ENCODE measurements around the gene LRRTM2.

DNA sequence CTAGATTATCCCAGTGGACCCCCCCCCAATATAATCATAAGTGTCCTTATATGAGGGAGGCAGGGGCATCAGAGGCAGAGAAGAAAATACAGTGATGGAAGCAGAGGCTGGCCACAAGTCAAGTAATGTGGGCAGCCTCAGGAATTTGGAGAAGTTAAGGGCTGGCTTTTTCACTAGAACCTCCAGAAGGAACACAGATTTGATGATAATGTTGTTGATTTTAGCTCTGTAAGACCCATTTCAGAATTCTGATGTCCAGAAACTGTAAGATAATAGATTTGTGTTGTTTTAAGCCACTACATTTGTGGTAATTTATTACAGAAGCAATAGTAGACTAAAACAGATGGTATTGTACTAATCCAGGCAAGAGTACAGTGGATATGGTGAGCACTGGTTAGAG is 36.3 kb upstream of the LRRTM2 start:
- TF ChIP-seq, protein P1, sequence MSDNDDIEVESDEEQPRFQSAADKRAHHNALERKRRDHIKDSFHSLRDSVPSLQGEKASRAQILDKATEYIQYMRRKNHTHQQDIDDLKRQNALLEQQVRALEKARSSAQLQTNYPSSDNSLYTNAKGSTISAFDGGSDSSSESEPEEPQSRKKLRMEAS (IDR thresholded peaks at IDR 0.05): no peak
- TF ChIP-seq RAD21 (IDR thresholded peaks at IDR 0.05; ENCODE audit: low read depth): no peak
- TF ChIP-seq, protein P2, sequence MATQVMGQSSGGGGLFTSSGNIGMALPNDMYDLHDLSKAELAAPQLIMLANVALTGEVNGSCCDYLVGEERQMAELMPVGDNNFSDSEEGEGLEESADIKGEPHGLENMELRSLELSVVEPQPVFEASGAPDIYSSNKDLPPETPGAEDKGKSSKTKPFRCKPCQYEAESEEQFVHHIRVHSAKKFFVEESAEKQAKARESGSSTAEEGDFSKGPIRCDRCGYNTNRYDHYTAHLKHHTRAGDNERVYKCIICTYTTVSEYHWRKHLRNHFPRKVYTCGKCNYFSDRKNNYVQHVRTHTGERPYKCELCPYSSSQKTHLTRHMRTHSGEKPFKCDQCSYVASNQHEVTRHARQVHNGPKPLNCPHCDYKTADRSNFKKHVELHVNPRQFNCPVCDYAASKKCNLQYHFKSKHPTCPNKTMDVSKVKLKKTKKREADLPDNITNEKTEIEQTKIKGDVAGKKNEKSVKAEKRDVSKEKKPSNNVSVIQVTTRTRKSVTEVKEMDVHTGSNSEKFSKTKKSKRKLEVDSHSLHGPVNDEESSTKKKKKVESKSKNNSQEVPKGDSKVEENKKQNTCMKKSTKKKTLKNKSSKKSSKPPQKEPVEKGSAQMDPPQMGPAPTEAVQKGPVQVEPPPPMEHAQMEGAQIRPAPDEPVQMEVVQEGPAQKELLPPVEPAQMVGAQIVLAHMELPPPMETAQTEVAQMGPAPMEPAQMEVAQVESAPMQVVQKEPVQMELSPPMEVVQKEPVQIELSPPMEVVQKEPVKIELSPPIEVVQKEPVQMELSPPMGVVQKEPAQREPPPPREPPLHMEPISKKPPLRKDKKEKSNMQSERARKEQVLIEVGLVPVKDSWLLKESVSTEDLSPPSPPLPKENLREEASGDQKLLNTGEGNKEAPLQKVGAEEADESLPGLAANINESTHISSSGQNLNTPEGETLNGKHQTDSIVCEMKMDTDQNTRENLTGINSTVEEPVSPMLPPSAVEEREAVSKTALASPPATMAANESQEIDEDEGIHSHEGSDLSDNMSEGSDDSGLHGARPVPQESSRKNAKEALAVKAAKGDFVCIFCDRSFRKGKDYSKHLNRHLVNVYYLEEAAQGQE (IDR thresholded peaks at IDR 0.05; ENCODE audit: low read depth): no peak
- TF ChIP-seq EGR1 (IDR thresholded peaks at IDR 0.05): no peak
- TF ChIP-seq EP300 (IDR thresholded peaks at IDR 0.05; ENCODE audit: borderline replicate concordance): no peak
- no peak for TF ChIP-seq TAF1 (IDR thresholded peaks at IDR 0.05; ENCODE audit: low read depth)
- no peak for TF ChIP-seq CEBPB (IDR thresholded peaks at IDR 0.05)
- no peak for TF ChIP-seq FOXM1 (IDR thresholded peaks at IDR 0.05; ENCODE audit: borderline replicate concordance, low read depth)
- no peak for TF ChIP-seq TEAD4 (IDR thresholded peaks at IDR 0.05)
- TF ChIP-seq NFIC (IDR thresholded peaks at IDR 0.05): no peak
- TF ChIP-seq, protein P3, sequence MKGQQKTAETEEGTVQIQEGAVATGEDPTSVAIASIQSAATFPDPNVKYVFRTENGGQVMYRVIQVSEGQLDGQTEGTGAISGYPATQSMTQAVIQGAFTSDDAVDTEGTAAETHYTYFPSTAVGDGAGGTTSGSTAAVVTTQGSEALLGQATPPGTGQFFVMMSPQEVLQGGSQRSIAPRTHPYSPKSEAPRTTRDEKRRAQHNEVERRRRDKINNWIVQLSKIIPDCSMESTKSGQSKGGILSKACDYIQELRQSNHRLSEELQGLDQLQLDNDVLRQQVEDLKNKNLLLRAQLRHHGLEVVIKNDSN (IDR thresholded peaks at IDR 0.05): no peak
- TF ChIP-seq YY1 (IDR thresholded peaks at IDR 0.05; ENCODE audit: low read depth): no peak

All from Ishikawa (cell line).